Hematopoietic multipotent progenitor cell (in vitro differentiated cells): Measurements from ENCODE around the gene ADAMTSL5. TPM values are rescaled to one million over a fixed set of nuclear protein-coding genes. Genes with fewer than 3 reads are reported as not detected.

Experiments
- DNase-seq, 3 donors: peaks; one replicate each; pipeline ENCODE4 v3.0.0-alpha.2; 2011 to 2015; ENCODE audit warnings: low read depth in 2 of 3, low spot score in 2 of 3
- total RNA-seq: library from RNA; depleted of rRNA; stranded (reverse); fragments of >200 nt; gene quantifications from one replicate; pipeline ENCODE4 v1.2.3, GENCODE V29; 2012

The ADAMTSL5 gene
- total RNA-seq, 1 donor, result not detected

DNA sequence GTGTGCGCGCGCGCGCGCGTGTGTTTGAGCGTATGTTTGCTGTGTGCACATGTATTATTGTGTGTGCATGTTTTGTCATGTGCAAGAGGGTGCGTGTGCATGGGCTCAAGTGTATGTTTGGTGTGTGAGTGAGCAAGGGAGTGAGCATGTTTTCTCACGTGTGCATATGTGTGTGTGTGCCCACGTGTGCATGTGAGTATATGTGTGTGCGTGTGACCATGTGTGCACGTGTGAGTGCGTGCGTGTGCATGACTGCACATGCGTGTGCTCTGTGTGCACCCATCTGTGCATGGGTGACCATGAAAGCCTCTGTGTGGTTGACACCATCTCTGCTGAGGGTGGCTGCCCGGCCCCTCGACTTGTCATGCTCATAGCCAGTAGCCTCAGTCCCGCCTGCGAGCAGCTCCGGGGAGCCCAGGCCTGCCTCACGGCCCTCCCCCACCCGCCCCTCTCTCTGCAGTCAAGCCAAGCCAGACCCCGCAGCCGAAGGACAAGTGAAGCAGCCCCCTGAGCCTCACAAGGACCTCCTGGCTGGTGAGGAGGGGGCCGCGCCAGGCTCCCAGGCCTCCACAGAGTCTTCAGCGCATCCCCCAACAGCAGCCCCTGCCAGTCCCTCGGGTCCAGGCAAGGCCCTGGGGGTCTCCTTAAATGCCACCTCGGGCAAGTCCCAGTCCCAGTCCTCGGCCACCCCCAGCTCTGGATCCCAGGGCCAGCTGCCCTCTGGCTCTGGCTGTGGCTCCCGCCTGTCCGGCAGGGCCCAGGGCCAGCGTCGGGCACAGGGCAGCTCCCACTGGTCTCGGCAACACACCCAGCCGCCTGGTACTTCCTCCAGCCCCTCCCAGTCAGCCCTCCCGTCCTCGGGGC is 15.9 kb downstream of the ADAMTSL5 start:
- no peak for DNase-seq

DNA sequence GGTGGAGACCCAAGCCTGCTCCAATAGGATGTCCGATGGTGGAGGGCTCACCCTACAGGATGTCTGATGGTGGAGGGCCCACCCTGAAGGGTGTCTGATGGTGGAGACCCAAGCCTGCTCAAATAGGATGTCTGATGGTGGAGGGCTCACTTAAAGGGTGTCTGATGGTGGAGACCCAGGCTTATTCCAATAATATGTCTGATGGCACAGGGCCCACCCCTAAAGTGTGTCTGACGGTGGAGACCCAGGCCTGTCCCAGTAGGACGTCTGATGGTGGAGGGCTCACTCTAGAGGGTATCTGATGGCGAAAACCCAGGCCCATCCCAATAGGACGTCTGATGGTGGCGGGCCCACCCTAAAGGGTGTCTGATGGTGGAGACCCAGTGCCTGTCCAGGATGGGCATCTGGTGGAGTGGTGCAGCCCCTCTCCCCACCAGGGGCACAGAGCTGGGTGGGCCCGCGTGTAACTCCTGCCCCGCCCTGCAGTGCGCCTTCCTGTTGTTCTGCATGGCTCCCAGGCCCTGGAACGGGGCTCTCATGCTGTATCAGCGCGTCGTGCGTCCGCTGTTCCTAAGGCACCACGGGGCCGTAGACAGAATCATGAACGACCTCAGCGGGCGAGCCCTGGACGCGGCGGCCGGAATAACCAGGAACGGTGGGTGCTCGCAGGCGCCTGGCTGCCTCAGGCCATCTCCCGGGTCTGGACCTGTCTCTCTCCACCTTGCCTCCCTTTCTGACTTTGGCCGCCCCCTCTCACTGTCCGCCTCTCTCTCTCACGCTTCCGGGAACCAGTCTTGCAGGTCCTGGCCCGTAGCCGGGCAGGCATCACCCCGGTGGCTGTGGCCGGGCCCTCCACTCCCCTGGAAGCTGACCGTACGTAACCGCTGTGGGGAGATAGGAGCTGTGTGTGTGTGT is 16.8 kb downstream of the ADAMTSL5 start:
- DNase-seq, result no peak

DNA sequence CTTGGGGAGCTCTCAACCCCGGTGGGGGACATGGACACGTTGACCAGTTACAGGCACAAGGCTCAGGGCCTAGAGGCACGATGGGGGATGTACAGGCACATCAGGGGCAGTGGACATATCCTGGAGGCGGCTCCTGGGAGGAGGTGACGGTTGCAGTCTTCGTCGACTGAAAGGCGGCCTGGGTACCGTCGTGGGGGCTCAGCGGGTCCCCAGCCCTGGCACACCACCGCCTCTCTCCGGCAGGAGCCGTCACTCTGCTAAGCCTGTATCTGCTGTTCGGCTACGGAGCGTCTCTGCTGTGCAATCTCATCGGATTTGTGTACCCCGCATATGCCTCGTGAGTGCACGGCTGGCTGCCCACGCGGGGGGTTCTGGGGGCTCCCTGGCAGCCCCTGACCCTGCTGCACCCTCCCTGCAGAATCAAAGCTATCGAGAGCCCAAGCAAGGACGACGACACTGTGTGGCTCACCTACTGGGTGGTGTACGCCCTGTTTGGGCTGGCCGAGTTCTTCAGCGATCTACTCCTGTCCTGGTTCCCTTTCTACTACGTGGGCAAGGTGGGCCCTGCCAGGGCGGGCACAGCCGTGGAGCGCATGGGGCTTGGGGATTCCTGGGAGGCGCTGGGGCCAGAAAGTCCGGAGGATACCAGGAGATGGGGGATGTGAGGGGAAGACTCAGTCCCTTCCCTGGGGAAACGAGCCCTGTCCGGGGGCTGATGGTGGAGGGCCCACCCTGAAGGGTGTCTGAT is 17.6 kb downstream of the ADAMTSL5 start:
- DNase-seq, result no peak

DNA sequence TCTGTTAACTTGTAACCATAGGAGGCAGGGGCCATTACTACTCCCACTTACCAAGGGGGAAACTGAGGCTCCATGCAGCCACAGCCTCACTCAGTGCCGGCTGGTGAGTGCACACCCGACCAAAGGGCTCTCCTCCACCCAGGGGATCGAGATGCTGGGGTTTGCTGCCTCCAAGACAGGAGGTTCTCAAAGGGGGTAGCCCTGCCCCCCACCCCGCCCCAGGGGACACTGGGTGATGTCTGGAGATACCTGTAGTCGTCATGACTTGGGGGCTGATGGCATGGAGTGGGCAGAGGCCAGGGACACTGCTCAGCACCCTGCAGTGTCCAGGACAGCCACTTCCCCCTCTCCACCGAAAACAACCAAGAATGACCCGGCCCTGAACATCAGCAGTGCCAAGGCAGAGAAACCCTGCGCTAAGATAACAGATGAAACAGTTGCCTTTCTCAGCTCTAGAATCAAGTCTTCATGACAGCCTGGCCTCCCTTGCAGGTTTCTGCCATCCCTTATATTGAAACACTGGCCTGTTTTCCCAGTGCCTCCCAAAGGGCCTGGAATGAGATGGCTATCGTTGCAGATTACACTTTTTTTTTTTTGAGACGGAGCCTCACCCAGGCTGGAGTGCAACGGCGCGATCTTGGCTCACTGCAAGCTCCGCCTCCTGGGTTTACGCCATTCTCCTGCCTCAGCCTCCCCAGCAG is 18.6 kb downstream of the ADAMTSL5 start:
- DNase-seq, result no peak

DNA sequence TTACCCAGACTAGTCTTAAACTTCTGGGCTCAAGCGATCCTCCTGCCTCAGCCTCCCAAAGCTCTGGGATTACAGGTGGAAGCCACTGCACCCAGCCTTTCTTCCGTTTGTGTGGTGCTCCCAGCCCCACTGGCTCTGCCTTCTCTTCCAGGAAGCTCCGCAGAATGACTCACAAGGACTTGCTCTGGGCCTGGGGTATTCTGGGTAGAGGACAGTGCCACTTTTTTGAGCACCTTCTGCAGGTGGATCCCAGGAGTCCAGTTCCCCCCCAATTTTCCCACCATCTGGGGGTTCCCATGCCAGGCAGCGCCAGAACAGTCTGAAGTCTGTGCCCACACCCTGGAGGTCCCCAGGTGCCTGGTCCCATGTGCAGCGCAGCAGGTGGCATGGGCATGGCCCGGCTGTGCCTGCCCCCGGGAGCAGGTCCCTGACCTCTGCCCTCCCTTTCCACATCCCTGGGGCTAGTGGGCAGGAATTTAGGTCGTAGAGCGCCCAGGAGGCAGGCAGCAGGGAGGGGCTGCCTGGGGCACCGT is 20.3 kb downstream of the ADAMTSL5 start:
- no peak for DNase-seq

DNA sequence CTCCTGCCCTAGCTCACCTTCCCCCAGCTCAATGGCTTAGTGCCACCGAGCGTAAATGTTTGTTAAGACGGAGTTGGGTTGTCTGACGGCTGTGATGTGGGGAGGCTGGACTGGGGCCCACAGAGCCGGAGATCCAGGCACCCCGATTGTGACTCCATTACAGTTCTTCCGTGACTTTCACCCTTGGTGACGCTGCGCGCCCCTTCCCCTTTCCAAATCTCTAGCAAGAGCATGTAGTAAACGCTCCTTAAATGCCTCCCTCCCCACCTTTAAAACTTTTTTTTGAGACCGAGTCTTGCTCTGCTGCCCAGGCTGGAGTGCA is 21.0 kb downstream of the ADAMTSL5 start:
- DNase-seq, result no peak

DNA sequence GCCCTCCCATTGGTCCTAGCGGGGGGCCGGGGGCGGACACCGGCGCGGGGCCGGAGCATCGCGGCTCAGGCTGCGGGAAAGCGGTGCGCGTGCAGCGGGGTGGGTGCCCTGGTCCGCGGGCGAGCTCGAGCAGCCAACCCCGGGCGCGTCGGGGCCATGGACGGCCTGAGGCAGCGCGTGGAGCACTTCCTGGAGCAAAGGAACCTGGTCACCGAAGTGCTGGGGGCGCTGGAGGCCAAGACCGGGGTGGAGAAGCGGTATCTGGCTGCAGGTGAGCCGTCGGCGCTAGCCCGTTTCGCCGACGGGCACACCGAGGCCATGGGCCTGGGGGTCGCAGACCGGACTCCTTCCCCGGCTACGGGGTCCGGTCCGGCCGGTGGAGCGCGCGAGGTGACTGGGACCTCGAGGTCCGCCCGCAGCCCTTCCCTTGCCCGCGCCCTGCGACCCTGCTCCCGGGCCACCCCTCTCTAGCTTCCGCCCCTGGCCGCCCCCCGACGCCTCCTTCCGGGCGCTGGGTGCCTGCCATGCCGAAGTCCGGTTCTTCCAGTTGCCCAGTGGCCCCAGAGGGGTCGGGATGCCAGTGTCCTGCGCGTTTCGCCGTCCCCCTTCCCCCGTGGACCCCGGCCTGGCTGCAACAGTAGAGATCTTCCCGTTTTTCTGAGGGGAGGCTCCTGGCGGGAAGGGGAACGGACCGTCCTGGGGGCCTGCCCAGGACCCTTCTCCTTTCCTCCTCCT is 21.5 kb downstream of the ADAMTSL5 start, which contains the start of gene REEP6:
Gene REEP6, plus strand, starts transcription at position 68 of the 735 bp plus-strand sequence. Its CDS starts 89 bp downstream, at position 157.
- no peak for DNase-seq

DNA sequence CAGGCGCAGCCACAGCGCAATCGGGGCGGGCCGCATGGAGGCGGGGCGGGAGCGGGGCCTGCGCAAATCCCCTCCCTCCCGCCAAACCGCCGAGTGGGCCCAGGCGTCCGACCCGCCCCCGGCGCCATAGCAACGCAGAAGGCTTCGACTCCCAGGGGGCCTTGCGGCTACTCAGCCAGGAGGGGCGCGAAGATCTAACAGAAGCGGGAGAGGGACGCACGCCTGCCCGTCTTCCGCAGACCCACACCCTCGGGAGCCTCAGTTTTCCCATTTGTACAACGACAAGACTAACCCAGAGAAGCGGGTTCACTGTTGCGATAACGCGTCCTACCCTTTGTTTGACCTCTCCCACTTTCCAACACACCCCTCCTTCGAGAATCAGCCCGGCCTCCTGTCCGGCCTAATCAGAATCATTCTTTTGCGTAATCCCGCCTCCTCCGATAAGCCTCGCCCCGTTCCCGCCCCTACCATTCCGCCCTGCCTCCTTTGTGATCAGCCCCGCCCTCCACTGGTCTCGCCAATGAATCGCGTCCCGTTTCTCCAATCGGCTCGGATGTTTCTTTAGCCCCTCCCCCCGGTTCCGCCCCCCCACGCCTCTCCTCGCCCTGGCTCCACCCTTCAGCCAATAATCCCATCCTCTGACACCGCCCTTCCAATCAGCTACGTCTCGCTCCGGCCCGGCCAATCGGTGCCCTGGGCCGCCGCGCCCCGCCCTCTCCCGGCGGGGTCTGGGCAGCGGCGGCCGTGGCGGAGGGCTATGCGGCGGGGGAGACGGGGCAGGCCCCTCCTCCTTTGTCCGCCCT is 22.3 kb downstream of the ADAMTSL5 start, which contains the start of gene PCSK4:
Gene PCSK4, minus strand, starts transcription at position 40 of the 803 bp plus-strand sequence. Its CDS starts 4 bp downstream, at position 36.
- DNase-seq, result peak; percentile 94 to 99 (median 98)

DNA sequence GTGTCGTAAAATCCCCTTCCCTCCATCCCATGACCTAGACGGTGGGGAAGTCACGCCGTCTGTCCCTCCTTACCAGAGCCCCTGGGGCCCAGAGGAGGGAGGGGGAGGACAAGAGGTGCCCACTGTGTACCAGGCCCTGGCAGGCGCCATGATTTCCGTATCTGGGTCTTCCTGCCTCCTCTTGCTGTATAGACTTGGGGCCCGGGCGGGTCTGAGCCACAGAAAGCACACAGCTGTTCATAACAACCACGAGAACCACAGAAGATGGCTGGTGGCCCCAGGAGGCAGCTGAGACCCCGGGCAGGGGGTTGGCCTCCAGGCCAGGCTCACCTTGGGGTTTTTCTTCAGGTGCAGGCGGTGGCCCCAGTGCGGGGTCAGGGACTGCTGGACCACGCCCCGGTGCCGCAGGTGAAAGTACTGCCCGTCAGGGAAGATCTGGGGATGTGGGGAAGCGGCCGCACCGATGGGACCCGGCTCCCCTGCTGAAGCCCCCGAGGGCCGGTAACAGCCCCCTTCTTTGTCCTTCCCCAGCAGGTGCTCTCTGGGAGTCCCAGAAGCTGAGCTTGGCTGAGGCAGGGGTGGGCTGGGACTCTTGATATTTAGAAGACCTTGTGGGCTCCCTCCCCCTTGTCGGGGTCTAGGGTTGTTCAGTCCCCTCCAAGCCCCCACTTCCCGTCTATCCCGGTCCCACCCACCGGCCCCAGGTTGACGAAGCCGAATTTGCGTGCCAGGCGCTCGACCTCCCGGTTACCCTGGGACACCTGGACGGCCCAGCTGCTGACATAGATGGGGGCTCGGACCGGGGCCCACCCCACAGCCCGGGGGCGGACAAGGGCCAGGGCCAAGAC is 23.1 kb downstream of the ADAMTSL5 start:
- peak in 1 of 3 donors; percentile 74 for DNase-seq

DNA sequence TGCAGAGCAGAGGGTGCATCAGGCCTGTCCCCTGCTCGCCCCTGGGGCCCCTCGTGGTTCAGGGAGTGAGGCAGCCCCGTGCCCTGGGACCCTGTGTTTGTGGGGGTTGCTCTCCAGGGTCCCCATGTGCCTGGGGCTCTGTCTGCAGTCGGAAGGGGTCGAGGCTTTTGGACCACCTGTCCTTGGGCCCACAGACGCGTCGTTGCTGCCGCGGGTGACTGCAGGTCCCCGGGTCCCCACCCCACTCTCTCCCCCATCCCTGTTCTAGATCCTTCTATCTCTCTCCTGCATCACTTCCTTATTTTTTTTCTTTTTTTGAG is 24.6 kb downstream of the ADAMTSL5 start:
- DNase-seq, result no peak

DNA sequence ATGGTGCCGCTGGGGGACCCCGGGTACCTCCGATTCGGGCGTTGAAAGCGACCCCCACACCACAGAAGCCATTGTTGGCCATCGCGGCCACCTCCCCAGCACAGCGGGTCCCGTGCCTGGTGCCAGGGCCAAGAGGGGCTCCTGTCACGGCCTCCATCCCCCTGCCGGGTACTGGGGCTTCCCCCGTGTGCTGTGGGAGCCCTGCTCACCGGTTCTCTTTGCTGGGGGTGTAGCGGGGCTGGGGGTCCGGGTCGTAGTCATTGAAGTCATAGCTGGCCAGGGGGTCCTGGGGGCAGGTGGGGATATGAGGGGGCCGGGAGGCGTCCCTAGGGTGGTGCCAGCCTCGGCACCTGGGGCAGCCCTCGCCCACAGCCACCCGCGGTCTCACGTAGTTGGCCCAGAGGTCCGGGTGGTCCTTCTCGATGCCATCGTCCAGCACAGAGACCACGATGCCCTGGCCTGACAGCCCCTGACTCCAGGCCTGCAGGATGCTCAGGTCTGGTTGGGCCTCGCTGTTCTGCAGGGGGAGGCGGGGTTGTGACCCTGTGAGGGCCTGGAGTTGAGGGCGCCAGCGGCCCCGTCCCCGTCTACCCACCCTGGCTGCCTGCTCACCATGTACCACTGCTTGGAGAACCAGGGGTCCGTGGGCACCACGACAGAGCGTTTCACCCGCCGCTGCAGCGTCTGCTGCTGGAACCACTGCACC is 25.1 kb downstream of the ADAMTSL5 start:
- no peak for DNase-seq

DNA sequence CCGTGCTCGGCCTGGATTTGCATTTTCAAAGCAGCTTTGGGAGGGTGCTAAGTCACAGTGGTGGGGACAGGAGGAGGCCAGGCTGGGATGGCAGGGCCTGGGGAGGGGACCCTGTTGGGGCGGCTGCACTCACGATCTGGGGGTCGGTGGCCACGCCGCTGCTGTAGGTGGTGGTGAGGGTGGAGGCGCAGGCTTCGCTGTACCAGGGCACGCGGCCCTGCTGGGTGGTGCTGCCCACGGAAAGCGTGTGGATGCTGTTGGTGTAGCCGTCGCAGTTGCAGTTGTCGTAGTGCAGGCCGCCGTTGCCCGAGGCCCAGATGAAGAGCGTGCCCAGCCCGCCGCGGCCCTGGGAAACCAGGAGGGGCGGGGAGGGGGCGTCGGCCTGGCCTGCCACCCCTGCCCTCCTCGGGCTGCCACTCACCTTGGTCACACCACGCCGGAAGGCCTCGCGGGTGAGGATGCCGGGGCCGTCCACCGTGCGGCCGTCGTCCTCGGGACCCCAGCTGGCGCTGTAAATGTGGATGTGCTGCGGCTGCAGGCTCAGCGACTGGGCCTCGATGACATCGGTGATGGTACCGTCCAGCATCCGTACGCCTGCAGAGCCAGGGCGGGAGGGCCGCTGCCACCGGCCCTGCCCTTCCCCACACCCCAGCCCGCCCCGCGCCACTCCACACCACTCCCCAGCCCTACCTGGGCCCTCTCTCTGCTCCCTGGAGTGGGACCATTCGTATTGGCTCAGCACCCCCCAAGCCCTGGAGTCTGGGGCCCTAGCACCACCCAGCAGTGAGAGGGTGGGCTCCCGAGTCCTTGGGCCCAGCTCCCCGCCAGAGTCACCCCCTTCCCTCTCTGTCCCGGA is 25.9 kb downstream of the ADAMTSL5 start:
- DNase-seq, result no peak

DNA sequence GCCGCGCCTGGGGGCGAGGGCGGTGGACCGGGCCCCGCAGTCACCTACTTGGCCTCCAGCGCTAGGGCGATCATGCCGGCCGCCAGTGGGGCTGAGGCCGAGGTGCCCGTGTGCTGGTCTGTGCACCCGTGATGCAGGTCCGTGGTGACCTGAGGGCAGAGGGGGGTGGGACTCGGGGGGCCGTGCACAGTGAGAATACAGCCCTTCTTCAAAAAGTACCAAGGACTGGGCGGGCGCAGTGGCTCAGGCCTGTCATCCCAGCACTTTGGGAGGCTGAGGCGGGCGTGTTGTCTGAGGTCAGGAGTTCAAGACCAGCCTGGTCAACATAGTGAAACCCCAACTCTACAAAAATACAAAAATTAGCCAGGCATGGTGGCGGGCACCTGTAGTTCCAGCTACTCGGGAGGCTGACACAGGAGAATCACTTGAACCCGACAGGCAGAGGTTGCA is 28.8 kb downstream of the ADAMTSL5 start:
- no peak for DNase-seq

DNA sequence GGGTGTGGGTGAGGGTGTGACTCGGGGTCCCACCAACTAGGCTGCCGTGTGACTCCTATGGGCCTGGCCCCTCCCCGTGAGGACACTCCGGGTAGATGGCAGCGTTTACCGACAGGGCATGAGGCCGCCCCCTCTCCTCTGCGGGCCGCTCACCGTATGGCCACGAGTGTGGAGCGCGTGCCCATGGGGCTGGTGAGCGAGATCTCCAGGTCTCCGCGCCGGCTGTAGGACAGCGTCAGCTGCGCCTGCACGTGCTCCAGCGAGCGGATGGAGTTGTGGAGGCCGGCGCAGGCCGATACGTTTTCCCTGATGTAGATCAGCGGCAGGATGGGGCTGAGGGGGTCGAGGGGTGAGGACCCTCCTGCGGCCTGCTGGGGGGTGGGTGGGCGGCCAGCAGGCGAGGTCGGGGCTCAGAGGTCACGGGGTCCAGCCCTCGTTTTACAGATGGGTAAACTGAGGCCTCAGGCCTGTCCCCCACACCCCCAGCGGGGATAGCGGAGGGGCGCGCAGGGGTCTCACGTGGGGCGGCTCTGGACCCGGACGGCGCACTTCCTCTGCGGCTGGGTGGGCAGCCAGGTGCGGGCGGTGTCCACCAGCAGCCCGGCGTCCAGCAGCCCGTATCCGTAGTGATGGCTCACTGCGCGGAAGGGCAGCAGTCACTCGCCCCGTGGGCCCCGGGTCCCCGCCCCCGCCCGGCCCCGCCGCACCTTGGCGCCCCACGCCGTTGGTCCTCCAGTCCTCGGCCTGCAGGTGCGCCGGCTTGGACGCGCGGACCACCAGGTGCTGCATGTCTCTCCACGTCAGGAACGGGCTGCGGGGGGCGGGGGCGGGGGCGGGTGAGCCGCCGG is 29.5 kb downstream of the ADAMTSL5 start:
- DNase-seq, result no peak
